NCI-H748 (cell line): ENCODE results near the gene KCNIP3.
"Not testable (repeated sequence)": the region's sequence is repeated elsewhere in the genome, so short reads cannot be mapped to it uniquely, and the experiment has no call there.

ENCODE experiments used
- DNase-seq: peaks from one replicate; lab custom pipeline; 2025; ENCODE audit not compliant: unreplicated experiment; lab: John Stamatoyannopoulos, UW

Gene KCNIP3

DNA sequence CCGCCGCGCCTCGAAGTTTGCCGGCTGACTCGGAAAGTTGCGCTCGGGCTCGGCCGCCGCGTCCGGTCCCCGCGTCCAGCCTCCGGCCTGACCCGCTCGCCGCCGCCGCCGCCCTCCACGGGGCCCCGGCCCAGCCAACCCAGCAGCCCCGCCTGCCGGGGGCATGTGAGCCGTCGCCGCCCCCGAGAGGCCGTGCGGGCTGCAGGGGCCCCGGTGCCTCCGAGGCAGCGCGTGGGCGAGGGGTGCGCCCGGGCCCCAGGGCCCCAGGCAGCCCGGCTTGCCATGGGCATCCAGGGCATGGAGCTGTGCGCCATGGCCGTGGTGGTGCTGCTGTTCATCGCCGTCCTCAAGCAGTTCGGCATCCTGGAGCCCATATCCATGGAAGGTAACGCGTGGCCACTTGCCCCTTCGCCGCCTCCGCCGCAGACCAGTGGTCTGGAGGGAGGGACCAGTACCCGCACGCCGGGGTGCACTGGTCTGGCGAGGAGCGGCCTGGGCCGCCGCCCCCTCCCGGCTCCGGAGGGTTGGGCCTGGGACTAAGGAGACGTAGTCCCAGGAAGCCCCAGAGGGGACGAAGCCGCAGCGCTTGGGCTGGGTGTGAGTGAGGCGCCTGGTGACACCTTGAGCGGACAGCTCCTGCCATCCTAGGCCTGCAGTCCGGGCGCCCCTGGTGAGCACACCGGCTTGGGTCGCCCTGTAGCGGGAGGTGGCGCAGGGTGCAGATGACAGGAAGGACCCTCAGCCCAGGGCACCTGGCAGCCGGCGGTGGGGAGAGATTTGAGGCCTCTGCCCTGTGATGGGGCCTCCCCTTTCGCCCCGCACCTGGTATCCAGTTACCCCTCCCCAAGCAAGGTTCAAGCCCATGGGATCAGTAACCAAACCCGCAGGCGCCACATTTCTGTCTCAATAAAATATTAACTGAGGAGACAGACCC lies 49.9 kb downstream of the KCNIP3 start:
- no peak for DNase-seq

- DNase-seq = no peak
These were observed 50.8 kb downstream of the KCNIP3 start for GRCh38 chr2:95347681-95348608.

DNA sequence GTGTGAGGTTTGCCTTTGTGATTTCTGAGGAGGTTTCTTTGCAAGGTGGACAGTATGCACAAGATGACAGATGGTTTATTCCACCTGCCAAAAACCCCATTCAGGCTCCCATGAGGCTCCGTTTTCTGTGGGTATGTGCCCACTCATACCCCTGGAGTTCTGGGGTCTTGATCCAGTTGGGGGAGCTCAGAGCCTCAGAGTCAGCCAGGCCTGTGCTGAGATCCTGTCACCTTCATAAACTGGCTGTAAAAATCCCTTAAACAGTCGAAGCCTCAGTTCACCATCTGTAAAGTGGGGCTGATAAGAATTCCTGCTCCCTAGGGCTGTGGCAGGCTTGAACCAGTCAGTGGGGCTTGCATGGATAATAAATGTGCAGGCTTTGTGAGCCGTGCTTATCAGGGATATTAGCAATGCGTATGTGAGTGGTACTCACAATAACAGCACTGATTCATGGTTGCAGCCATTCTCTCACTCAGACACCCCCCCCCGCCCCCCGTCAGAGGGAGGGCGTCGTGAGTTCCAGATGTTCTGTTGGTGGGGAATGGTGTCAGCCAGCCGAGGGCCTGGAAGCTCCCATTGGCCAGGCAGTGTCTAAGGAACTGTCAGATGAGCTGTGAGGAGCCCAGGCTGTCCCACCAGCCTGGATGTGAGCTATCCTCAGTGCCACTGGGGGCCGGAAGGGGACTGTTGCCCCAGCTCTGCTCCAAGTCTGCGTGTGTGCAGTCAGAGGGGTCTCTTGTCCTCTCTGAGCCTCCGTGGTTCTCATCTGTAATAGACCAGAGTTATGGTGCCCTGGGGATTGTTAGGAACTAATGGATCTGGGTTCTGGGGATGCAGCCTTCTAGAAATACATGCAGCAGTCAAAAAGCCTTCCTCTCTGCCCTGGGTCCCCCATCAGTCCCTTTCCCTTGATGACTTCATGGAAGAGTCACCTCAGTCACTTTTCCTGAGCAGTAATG lies 51.7 kb downstream of the KCNIP3 start:
- no peak for DNase-seq

- no peak for DNase-seq
These were observed 52.6 kb downstream of the KCNIP3 start for GRCh38 chr2:95349568-95350322.

DNA sequence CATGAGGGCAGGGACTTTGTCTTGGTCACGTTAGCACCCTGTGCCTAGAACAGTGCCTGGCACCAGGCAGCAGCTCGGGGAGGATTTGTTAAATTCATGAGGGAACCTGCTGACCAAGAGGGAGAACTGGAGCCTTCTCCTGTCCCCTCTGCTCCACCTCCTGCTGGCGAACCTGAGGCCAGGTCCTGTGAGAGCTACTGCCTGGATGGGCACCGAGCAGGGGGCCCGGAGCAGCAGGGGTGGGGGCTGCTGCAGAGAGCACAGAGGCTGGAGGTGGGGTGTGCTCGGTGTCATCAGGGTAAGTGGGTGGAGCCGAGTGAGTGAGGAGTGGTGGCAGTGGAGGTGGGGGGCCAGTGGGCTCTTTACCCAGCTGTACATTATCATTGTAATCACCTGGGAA lies 53.2 kb downstream of the KCNIP3 start:
- no peak for DNase-seq

DNA sequence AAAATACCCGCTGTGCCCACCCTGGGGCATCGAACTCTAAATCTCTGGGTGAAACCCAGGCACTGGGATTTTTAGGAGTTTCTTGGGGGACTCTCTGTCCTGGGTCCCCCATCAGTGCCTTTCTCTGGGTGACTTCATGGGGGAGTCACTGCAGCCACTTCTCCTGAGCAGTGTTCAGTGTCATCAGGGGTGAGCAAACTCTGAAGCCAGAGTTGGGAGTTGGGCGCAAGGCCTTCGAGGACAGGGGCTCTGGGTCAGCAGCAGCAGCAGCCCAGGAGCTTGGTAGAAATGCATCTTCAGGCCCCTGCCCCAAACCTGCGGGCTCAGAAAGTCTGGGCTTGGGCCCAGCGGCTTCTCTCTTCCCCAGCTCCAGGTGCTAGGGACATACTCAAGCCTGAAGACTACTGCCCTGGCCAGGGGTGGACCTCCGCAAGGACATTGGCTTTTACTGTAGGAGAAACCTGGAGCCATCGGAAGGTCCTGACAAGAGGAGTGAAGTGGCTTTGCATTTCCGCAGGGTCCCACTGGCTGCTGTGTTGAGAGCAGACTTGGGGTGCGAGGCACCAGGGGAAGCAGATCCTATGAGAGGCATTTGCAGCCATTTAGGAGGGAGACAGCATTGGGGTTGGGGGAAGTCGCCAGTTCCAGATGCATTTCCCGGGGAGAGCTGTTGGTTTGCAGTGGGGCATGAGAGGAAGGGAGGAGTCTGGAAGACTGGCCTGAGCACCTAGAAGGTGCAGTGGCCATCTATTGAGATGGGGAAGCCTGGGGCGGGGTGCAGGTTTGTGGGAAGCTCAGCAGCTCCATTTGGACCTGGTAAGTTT lies 53.8 kb downstream of the KCNIP3 start:
- no peak for DNase-seq

GRCh38 chr2:95351598-95351915 lies 54.4 kb downstream of the KCNIP3 start:
- DNase-seq = no peak

DNA sequence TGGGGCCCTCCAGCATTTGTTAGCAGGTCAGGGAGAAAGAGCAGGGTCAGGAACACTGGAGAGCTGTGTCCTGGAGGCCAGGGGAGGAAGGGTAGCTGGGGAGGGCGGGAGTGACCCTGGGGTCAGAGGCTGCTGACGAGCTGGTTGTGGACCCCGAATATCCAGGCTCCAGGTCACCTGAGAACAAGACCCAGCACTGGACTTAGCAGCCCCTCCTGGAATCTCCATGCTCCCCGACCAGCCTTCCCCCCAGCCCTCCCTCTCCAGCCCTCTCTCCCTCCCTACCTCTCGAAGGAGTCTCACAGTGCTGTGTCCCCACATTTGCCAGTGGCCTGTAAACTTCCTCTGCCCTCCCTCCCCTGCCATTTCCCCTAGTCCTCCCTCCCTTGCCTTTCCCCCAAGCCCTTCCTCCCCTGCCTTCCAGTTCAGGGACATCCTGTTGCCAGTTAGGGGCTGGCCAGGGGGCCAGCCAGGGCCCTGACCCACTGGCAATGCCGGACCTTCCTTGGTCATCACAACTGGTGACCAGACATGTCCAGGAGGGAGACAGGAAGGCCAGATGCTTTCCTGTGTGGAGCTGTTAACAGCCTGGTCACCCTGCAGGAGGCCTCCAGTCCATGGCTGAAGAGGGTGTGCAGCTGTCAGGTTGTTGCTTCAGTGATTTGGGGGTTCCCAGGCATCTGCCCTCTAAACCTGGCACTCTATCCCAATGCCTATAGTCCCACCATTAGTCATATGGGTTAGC lies 55.3 kb downstream of the KCNIP3 start:
- DNase-seq = no peak

DNA sequence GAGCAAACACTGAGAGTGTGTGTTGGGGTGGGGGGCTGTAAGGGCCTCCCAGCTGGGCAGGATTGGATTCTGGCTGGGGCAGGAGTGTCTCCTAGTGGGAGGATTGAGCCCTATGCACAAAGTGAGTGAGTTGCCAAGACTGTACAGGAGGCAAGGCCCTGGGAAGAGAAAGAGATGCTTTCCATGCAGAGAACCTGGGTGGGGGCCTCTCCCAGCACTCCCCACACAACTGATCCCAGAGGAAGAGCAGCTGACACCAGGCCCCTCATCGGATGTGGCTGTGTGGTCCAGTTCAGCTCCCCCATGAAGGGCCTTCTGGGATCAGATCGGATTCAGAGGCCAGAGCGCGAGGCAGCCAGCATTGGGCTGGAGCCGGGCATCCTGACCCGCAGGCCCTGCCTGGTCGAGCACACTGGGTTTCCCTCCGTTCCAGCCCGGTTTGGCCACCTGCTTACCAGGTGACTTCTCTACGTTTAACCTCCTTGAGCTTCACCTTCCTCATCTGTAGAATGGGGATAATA lies 56.0 kb downstream of the KCNIP3 start:
- DNase-seq = no peak

DNA sequence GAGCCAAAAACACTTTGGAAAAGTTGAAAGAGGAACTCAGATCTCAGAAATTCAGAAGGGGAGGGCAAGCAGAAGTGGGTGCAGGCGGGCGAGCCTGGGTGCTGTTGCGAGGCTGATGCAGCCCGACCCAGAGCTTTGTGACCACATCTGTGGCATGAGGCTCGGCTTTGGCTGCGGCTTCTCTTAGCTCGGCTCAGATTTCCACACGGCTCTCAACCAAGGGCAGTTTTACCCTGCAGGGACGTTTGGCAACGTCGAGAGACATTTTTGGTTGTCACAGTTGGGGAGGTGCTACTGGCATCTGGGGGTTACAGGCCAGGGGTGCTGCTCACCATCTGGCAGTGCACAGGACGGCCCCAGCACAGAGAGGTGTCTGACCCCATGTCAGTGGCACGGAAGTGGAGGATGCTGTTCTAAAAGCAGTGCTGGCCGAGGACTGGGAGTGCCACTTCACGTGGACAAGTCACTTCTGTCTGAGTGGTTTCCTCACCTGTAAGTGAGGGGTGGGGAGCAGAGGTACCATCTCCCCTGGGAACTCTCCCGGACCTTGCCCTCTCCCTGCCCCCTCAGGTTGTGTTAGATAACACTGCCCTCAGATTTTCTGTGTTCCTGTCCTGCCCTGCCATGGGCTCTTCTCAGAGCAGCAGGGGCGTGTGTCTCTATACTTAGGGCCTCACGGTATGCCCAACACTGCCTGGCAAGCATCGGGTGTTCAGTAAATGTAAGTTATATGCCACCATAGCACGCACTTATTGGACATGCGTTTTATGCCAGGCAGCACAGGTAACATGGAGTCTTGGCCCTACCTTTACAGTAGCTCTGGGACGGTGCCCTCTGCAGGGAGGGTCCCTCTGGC lies 56.7 kb downstream of the KCNIP3 start:
- DNase-seq = no peak

GRCh38 chr2:95354469-95354901 lies 57.3 kb downstream of the KCNIP3 start:
- no peak for DNase-seq

- DNase-seq = no peak
These were observed 57.8 kb downstream of the KCNIP3 start for GRCh38 chr2:95354925-95355324.

DNA sequence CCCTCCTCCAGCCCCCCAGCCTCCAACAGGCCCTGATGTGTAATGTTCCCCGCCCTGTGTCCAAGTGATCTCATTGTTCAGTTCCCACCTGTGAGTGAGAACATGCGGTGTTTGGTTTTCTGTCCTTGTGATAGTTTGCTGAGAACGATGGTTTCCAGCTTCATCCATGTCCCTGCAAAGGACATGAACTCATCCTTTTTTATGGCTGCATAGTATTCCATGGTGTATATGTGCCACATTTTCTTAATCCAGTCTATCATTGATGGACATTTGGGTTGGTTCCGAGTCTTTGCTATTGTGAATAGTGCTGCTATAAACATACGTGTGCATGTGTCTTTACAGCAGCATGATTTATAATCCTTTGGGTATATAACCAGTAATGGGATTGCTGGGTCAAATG lies 58.3 kb downstream of the KCNIP3 start:
- DNase-seq = not testable (repeated sequence)

DNA sequence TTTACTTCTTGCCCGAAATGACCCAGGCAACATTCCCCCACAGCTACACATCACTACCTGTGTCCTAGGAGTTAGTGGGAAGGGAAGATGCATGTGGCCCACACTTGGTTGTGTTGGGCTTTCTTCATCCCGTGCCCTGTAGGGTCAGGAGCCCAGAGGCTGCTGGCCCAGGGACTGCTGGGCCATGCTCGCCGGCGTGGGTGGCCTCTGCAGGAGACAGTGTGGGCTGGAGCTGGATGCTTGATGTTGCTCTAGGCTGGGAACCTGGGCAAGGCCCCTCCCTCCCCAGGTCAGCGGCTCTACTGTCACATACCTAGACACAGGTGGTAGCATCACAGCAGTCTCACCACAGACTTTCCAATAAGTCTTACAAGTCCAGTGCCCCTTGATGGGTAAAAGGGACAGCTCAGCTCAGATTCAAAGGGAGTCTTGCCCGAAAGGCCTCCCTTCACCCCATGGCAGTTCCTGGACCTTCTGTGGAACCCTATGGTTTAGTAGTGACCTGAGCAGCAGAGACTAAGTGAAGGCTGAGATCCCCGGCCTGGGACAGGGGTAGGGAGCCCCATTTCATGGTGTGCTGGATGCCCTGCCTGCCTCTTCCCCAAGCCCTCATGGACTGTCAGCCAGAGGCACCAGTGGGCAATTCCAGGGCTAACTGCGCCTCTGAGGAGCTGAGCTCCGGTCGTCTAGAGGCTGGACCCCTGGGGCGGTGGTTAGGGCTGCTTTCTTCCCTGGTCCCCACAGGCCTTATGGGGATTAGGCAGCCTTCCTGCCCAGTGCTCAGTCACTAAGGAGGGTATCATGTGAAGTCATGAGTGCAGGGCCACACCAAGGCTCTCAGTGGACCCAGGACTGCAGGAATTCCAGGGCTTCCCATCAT lies 59.9 kb downstream of the KCNIP3 start:
- no peak for DNase-seq

- no peak for DNase-seq
These were observed 60.7 kb downstream of the KCNIP3 start for GRCh38 chr2:95357717-95358280.

DNA sequence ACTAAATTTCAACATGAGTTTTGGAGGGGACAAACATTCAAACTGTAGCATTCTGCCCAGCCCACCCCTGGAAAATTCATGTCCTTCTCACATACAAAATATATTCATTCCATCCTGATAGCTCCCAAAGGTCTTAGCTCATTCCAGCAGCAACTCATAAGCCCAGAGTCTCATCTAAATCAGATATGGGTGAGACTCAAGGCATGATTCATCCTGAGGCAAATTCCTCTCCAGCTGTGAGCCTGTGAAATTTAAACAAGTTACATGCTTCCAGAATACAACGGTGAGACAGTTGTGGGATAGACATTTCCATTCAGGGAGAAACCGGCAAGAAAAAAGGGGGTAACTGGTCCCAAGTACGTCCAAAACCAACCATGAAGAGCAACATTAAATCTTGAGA lies 61.9 kb downstream of the KCNIP3 start:
- DNase-seq = no peak
